Measurements from ENCODE around the gene SEC31A. TPM values are rescaled to one million over a fixed set of nuclear protein-coding genes. Genes with fewer than 3 reads are reported as not detected.
A peak's percentile ranks its signal among the peaks of the same experiment; 100 is the strongest.

Gene SEC31A
- total RNA-seq, 1 experiment from 2014 or later: 137 TPM

DNA sequence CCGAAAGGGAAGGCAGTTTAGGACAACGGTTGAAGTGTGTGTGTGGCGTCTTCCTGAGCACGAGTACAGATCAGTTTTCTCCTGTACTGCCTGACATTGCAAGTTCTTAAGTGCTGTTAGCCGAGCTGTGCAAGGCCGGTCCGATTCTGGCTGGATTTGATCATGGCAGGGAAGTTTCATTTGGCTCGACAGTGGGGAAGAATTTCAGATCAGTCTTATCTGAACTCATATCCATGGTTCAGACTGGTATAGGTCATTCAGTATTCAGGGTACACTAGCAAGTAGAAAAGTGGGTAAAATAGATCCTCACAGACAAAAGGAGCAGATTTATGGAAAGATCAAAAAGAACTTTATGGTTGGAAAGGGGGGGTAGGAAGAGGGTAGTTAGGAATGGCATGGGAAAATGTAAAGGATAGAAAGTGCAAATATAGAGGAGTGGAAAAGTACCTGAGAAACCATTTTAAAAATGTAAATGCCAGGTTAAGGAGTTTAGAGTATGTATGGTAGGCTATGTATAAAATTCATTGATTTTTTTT, 10.3 kb upstream of the SEC31A start (continued):
- TF ChIP-seq, protein P1, sequence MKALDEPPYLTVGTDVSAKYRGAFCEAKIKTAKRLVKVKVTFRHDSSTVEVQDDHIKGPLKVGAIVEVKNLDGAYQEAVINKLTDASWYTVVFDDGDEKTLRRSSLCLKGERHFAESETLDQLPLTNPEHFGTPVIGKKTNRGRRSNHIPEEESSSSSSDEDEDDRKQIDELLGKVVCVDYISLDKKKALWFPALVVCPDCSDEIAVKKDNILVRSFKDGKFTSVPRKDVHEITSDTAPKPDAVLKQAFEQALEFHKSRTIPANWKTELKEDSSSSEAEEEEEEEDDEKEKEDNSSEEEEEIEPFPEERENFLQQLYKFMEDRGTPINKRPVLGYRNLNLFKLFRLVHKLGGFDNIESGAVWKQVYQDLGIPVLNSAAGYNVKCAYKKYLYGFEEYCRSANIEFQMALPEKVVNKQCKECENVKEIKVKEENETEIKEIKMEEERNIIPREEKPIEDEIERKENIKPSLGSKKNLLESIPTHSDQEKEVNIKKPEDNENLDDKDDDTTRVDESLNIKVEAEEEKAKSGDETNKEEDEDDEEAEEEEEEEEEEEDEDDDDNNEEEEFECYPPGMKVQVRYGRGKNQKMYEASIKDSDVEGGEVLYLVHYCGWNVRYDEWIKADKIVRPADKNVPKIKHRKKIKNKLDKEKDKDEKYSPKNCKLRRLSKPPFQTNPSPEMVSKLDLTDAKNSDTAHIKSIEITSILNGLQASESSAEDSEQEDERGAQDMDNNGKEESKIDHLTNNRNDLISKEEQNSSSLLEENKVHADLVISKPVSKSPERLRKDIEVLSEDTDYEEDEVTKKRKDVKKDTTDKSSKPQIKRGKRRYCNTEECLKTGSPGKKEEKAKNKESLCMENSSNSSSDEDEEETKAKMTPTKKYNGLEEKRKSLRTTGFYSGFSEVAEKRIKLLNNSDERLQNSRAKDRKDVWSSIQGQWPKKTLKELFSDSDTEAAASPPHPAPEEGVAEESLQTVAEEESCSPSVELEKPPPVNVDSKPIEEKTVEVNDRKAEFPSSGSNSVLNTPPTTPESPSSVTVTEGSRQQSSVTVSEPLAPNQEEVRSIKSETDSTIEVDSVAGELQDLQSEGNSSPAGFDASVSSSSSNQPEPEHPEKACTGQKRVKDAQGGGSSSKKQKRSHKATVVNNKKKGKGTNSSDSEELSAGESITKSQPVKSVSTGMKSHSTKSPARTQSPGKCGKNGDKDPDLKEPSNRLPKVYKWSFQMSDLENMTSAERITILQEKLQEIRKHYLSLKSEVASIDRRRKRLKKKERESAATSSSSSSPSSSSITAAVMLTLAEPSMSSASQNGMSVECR (CRISPR knock-in tag; IDR thresholded peaks at IDR 0.05; ENCODE audit: borderline replicate concordance): no peak
- TF ChIP-seq NFE2L1 (CRISPR knock-in tag; IDR thresholded peaks at IDR 0.05) (peak; percentile 20; the same call in 1 of the 2 replicates), EMX1 (CRISPR knock-in tag; IDR thresholded peaks at IDR 0.05) (no peak), ELF4 (CRISPR knock-in tag; IDR thresholded peaks at IDR 0.05; ENCODE audit: low read depth) (no peak), NFATC4 (CRISPR knock-in tag; IDR thresholded peaks at IDR 0.05) (no peak), RORB (CRISPR knock-in tag; IDR thresholded peaks at IDR 0.05) (no peak), MYBL2 (CRISPR knock-in tag; IDR thresholded peaks at IDR 0.05) (peak; percentile 65; the same call in 1 of the 2 replicates), OVOL2 (CRISPR knock-in tag; IDR thresholded peaks at IDR 0.05; ENCODE audit: borderline replicate concordance) (no peak), ZNF423 (CRISPR knock-in tag; IDR thresholded peaks at IDR 0.05) (no peak), GRHL2 (CRISPR knock-in tag; IDR thresholded peaks at IDR 0.05; ENCODE audit: insufficient replicate concordance, severe bottlenecking) (no peak), SP1 (CRISPR knock-in tag; conservative IDR thresholded peaks at IDR 0.05) (peak; percentile 2; the same call in 1 of the 2 replicates)
- TF ChIP-seq, protein P2, sequence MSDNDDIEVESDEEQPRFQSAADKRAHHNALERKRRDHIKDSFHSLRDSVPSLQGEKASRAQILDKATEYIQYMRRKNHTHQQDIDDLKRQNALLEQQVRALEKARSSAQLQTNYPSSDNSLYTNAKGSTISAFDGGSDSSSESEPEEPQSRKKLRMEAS (CRISPR knock-in tag; IDR thresholded peaks at IDR 0.05): no peak
- TF ChIP-seq, protein P3, sequence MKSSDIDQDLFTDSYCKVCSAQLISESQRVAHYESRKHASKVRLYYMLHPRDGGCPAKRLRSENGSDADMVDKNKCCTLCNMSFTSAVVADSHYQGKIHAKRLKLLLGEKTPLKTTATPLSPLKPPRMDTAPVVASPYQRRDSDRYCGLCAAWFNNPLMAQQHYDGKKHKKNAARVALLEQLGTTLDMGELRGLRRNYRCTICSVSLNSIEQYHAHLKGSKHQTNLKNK (CRISPR knock-in tag; IDR thresholded peaks at IDR 0.05): no peak
- TF ChIP-seq, protein P4, sequence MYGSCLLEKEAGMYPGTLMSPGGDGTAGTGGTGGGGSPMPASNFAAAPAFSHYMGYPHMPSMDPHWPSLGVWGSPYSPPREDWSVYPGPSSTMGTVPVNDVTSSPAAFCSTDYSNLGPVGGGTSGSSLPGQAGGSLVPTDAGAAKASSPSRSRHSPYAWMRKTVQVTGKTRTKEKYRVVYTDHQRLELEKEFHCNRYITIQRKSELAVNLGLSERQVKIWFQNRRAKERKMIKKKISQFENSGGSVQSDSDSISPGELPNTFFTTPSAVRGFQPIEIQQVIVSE (CRISPR knock-in tag; IDR thresholded peaks at IDR 0.05; ENCODE audit: borderline replicate concordance): no peak
- TF ChIP-seq, protein P5, sequence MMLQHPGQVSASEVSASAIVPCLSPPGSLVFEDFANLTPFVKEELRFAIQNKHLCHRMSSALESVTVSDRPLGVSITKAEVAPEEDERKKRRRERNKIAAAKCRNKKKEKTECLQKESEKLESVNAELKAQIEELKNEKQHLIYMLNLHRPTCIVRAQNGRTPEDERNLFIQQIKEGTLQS (CRISPR knock-in tag; conservative IDR thresholded peaks at IDR 0.05): no peak; the same call in 1 of the 2 replicates
- TF ChIP-seq, protein P6, sequence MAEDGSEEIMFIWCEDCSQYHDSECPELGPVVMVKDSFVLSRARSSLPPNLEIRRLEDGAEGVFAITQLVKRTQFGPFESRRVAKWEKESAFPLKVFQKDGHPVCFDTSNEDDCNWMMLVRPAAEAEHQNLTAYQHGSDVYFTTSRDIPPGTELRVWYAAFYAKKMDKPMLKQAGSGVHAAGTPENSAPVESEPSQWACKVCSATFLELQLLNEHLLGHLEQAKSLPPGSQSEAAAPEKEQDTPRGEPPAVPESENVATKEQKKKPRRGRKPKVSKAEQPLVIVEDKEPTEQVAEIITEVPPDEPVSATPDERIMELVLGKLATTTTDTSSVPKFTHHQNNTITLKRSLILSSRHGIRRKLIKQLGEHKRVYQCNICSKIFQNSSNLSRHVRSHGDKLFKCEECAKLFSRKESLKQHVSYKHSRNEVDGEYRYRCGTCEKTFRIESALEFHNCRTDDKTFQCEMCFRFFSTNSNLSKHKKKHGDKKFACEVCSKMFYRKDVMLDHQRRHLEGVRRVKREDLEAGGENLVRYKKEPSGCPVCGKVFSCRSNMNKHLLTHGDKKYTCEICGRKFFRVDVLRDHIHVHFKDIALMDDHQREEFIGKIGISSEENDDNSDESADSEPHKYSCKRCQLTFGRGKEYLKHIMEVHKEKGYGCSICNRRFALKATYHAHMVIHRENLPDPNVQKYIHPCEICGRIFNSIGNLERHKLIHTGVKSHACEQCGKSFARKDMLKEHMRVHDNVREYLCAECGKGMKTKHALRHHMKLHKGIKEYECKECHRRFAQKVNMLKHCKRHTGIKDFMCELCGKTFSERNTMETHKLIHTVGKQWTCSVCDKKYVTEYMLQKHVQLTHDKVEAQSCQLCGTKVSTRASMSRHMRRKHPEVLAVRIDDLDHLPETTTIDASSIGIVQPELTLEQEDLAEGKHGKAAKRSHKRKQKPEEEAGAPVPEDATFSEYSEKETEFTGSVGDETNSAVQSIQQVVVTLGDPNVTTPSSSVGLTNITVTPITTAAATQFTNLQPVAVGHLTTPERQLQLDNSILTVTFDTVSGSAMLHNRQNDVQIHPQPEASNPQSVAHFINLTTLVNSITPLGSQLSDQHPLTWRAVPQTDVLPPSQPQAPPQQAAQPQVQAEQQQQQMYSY (CRISPR knock-in tag; IDR thresholded peaks at IDR 0.05): no peak
- TF ChIP-seq, protein P7, sequence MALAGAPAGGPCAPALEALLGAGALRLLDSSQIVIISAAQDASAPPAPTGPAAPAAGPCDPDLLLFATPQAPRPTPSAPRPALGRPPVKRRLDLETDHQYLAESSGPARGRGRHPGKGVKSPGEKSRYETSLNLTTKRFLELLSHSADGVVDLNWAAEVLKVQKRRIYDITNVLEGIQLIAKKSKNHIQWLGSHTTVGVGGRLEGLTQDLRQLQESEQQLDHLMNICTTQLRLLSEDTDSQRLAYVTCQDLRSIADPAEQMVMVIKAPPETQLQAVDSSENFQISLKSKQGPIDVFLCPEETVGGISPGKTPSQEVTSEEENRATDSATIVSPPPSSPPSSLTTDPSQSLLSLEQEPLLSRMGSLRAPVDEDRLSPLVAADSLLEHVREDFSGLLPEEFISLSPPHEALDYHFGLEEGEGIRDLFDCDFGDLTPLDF (CRISPR knock-in tag; IDR thresholded peaks at IDR 0.05): no peak
- TF ChIP-seq, protein P8, sequence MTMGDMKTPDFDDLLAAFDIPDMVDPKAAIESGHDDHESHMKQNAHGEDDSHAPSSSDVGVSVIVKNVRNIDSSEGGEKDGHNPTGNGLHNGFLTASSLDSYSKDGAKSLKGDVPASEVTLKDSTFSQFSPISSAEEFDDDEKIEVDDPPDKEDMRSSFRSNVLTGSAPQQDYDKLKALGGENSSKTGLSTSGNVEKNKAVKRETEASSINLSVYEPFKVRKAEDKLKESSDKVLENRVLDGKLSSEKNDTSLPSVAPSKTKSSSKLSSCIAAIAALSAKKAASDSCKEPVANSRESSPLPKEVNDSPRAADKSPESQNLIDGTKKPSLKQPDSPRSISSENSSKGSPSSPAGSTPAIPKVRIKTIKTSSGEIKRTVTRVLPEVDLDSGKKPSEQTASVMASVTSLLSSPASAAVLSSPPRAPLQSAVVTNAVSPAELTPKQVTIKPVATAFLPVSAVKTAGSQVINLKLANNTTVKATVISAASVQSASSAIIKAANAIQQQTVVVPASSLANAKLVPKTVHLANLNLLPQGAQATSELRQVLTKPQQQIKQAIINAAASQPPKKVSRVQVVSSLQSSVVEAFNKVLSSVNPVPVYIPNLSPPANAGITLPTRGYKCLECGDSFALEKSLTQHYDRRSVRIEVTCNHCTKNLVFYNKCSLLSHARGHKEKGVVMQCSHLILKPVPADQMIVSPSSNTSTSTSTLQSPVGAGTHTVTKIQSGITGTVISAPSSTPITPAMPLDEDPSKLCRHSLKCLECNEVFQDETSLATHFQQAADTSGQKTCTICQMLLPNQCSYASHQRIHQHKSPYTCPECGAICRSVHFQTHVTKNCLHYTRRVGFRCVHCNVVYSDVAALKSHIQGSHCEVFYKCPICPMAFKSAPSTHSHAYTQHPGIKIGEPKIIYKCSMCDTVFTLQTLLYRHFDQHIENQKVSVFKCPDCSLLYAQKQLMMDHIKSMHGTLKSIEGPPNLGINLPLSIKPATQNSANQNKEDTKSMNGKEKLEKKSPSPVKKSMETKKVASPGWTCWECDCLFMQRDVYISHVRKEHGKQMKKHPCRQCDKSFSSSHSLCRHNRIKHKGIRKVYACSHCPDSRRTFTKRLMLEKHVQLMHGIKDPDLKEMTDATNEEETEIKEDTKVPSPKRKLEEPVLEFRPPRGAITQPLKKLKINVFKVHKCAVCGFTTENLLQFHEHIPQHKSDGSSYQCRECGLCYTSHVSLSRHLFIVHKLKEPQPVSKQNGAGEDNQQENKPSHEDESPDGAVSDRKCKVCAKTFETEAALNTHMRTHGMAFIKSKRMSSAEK (CRISPR knock-in tag; IDR thresholded peaks at IDR 0.05; ENCODE audit: borderline replicate concordance): no peak
